ENCODE measurements around the gene FANCI. TPM values are rescaled to one million over a fixed set of nuclear protein-coding genes. Genes with fewer than 3 reads are reported as not detected.

FANCI gene
- total RNA-seq, 1 experiment from 2014 or later, result 163 TPM

GRCh38 chr15:89358755-89359439 lies 115.1 kb downstream of the FANCI start:
- Histone ChIP-seq H3K4me3 (ENCODE audit: low read depth, low read length, poor library complexity, severe bottlenecking) (peak overlapping the region; percentile 47), H3K9me3 (ENCODE audit: low read depth, low read length, poor library complexity, severe bottlenecking) (no peaks in the 10 kb centered on the region), H3K4me1 (ENCODE audit: insufficient read depth, low read length, poor library complexity, severe bottlenecking) (peaks cover 10% of the 10 kb centered on the region), H3K27ac (ENCODE audit: low read depth, low read length, poor library complexity, severe bottlenecking) (no peak overlapping the region), H3K36me3 (ENCODE audit: insufficient read depth, low read length, poor library complexity, severe bottlenecking) (no peaks in the 10 kb centered on the region), H3K27me3 (replicated peaks; ENCODE audit: insufficient read depth, low read depth, low read length, poor library complexity) (peaks cover 67% of the 10 kb centered on the region)
- DNase-seq (ENCODE audit: low spot score), result peak; percentile 80
- intact Hi-C loops (cut with micrococcal nuclease; ENCODE audit: unreplicated experiment), result loop anchor here (1.0 to 5.0 kb wide), 5 partner anchors 38 to 198 kb away; no protein-coding TSS in a partner anchor
- POLR2A ChIA-PET (ENCODE audit: low non-redundant PET), result no interaction called here
- TF ChIP-seq, protein P1, sequence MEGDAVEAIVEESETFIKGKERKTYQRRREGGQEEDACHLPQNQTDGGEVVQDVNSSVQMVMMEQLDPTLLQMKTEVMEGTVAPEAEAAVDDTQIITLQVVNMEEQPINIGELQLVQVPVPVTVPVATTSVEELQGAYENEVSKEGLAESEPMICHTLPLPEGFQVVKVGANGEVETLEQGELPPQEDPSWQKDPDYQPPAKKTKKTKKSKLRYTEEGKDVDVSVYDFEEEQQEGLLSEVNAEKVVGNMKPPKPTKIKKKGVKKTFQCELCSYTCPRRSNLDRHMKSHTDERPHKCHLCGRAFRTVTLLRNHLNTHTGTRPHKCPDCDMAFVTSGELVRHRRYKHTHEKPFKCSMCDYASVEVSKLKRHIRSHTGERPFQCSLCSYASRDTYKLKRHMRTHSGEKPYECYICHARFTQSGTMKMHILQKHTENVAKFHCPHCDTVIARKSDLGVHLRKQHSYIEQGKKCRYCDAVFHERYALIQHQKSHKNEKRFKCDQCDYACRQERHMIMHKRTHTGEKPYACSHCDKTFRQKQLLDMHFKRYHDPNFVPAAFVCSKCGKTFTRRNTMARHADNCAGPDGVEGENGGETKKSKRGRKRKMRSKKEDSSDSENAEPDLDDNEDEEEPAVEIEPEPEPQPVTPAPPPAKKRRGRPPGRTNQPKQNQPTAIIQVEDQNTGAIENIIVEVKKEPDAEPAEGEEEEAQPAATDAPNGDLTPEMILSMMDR (conservative IDR thresholded peaks at IDR 0.05; ENCODE audit: low read depth, low read length), result peak; percentile 99
- TF ChIP-seq EZH2 (IDR thresholded peaks at IDR 0.05; ENCODE audit: borderline replicate concordance, low read depth, low read length, poor library complexity, severe bottlenecking), result no peak
- CTCF ChIA-PET, result interaction anchor here (0.6 to 4.1 kb wide), 23 partner anchors 9 to 655 kb away, joined by 3 to 36 read pairs (median 6); partner anchors contain the start of genes POLG and TICRR
- no TSS peak for BruUV-seq (replicated peaks)

DNA sequence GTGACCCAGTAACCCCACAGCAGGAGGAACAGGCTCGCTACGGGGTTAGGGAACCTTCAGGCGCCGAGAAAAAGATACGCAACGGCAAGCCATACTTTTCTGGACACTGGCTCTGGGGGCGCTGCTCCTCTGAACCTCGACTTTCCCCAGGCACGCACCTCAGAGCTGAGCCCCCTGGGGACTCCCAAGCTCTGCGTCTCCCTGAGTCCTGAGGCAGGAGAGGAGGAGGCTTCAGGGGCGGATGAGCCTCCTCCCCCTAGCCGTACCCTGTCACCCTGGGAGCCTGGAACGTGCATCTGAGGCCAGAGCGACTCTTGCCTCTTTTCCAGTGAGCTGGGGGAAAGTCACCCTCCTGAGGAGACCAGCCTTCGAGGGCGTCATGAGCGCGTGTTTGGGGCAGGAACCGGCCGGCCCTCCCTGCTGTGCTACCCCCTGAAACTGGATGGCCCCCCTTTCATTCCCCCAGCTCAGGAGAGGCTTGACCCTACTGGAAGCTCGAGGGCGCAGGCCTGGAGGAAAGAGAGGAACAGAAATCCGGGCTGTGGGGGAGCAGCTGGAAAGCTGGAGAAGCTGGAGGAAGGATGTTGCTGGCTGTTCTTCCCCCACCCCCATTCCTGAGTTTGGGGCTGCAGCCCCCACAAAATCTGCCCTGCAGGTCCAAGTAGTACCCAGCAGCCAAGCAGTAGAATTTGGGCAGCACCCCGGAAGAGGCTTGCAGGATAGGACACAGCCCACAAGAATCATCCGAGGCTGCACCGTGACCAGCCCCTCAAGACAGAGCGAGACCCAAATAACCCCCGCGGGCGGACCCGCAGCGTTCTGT lies 115.9 kb downstream of the FANCI start:
- peaks cover 10% of the 10 kb centered on the region for H3K4me1 ChIP-seq (ENCODE audit: insufficient read depth, low read length, poor library complexity, severe bottlenecking)
- H3K27ac ChIP-seq (ENCODE audit: low read depth, low read length, poor library complexity, severe bottlenecking), result no peak overlapping the region
- intact Hi-C loops (cut with micrococcal nuclease; ENCODE audit: unreplicated experiment), result loop anchor here (5.0 kb wide), 3 partner anchors 38 to 198 kb away; no protein-coding TSS in a partner anchor
- no peaks in the 10 kb centered on the region for H3K9me3 ChIP-seq (ENCODE audit: low read depth, low read length, poor library complexity, severe bottlenecking)
- H3K36me3 ChIP-seq (ENCODE audit: insufficient read depth, low read length, poor library complexity, severe bottlenecking), result no peaks in the 10 kb centered on the region
- ChIA-PET CTCF (interaction anchor here (0.7 to 4.1 kb wide), 11 partner anchors 8 to 153 kb away, joined by 3 to 36 read pairs (median 11); no protein-coding TSS in a partner anchor), POLR2A (ENCODE audit: low non-redundant PET) (no interaction called here)
- no TSS peak for BruUV-seq (replicated peaks)
- TF ChIP-seq, protein P1 (conservative IDR thresholded peaks at IDR 0.05; ENCODE audit: low read depth, low read length), result no peak
- no peak for TF ChIP-seq EZH2 (IDR thresholded peaks at IDR 0.05; ENCODE audit: borderline replicate concordance, low read depth, low read length, poor library complexity, severe bottlenecking)
- DNase-seq (ENCODE audit: low spot score), result no peak
- peak overlapping the region; percentile 47 for H3K4me3 ChIP-seq (ENCODE audit: low read depth, low read length, poor library complexity, severe bottlenecking)
- H3K27me3 ChIP-seq (replicated peaks; ENCODE audit: insufficient read depth, low read depth, low read length, poor library complexity), result peaks cover 64% of the 10 kb centered on the region

DNA sequence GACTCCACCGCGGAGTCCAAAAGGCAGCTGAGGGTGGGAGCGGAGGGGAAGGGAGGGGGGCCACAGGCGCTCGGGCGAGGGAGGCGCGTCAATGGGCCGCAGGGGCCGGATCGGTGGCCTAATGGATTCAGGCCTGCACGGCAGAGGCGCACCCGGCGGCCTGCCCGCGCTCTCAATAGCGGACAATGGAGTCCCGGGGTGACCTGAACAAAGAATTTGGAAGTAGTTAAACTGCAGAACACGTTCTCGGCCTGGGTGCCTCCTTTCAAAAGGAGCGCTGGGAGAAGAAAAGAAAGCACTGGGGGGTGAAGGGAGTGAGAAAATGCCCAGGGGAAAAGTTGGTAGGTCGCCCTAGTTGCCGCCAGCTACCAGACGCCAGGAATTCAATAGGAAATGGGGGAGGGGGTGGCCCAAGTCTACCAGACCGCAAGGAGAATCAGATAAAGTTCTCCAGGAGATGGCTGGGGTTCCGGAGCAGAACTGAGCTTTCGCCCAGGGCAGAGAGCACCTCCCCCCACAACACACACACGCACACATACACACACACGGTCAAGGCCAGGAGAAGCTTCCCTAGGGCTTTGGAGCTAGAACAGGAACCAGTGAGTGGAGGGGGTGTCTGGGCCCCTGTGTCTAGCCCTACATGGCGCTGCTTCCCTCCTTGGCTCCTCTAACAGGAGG lies 116.7 kb downstream of the FANCI start:
- CTCF ChIA-PET, result interaction anchor here (0.7 to 4.1 kb wide), 4 partner anchors 70 to 112 kb away, joined by 3 to 32 read pairs (median 7); no protein-coding TSS in a partner anchor
- POLR2A ChIA-PET (ENCODE audit: low non-redundant PET), result no interaction called here

More for the DNA sequence above, 116.7 kb downstream of the FANCI start:
- intact Hi-C loops (cut with micrococcal nuclease; ENCODE audit: unreplicated experiment), result no loop called here
- Histone ChIP-seq H3K27me3 (replicated peaks; ENCODE audit: insufficient read depth, low read depth, low read length, poor library complexity) (peaks cover 60% of the 10 kb centered on the region), H3K27ac (ENCODE audit: low read depth, low read length, poor library complexity, severe bottlenecking) (no peak overlapping the region), H3K9me3 (ENCODE audit: low read depth, low read length, poor library complexity, severe bottlenecking) (no peaks in the 10 kb centered on the region), H3K4me1 (ENCODE audit: insufficient read depth, low read length, poor library complexity, severe bottlenecking) (peaks cover 10% of the 10 kb centered on the region), H3K4me3 (ENCODE audit: low read depth, low read length, poor library complexity, severe bottlenecking) (no peak overlapping the region), H3K36me3 (ENCODE audit: insufficient read depth, low read length, poor library complexity, severe bottlenecking) (no peaks in the 10 kb centered on the region)
- no peak for DNase-seq (ENCODE audit: low spot score)
- TF ChIP-seq, protein P1 (conservative IDR thresholded peaks at IDR 0.05; ENCODE audit: low read depth, low read length), result no peak
- no peak for TF ChIP-seq EZH2 (IDR thresholded peaks at IDR 0.05; ENCODE audit: borderline replicate concordance, low read depth, low read length, poor library complexity, severe bottlenecking)
- BruUV-seq (replicated peaks), result no TSS peak
